ENCODE data around the gene SPSB2.
A peak's percentile ranks its signal among the peaks of the same experiment; 100 is the strongest.

DNA sequence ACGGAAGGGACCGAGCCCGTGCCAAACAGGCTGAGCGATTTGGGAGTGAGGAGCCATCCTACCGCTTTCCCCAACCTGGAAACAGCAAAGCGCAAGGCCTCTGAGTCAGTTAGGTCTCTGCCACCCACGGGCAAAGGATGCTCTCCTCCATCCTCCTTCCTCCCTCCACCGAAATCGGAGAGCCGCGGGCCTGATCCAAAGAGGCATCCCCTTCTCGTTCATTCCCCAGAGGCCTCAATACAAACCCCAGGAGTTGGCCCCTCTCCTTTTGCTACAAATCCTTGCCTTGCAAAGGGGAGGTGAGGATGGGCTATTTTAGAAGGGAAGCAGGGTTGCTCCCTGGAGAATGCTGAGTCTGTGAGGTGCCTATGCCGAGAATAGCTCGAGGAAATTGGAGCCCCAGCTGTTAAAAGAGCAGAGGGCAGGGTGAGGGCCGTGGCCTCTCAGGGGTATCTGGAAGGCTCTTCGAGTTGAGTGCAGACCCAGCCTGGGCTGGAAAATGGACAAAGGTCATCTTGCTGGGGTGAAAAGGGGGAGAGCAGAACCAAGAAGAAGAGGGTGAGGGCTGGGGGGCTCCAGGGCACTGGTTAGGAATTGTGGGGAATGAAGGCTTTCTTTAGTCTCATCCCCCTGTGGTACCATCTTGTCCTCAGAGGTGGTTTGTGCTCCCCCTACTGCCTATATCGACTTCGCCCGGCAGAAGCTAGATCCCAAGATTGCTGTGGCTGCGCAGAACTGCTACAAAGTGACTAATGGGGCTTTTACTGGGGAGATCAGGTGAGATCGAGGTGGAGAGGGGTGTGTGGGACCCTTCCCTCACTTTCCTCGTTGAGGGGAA, 4.7 kb downstream of the SPSB2 start:
- TF ChIP-seq CTCF (IDR thresholded peaks at IDR 0.05; ENCODE audit: low read depth, low read length, poor library complexity, severe bottlenecking) = peak; percentile 23
- no peak for TF ChIP-seq EZH2phosphoT487 (IDR thresholded peaks at IDR 0.05; ENCODE audit: borderline replicate concordance, low read length)
